ENCODE data around the gene IL12RB2. TPM values are rescaled to one million over a fixed set of nuclear protein-coding genes. Genes with fewer than 3 reads are reported as not detected.

IL12RB2 gene
- total and polyA plus RNA-seq, 2 donors from 2014 or later, result 0.26 to 1.5 TPM

GRCh38 chr1:67350783-67351182 lies 43.1 kb downstream of the IL12RB2 start:
- no peaks in the 10 kb centered on the region for H3K36me3 ChIP-seq (ENCODE audit: control insufficient read depth in 2 of 3, insufficient read depth in 3 of 3, low read length in 3 of 3)

GRCh38 chr1:67352211-67352610 lies 44.5 kb downstream of the IL12RB2 start:
- Histone ChIP-seq H3K4me1 (ENCODE audit: control insufficient read depth in 2 of 3, insufficient read depth in 2 of 3, low read depth in 1 of 3, low read length in 3 of 3) (no peaks in the 10 kb centered on the region), H3K36me3 (ENCODE audit: control insufficient read depth in 2 of 3, insufficient read depth in 3 of 3, low read length in 3 of 3) (no peaks in the 10 kb centered on the region), H3K9ac (ENCODE audit: low read length in 3 of 3) (no peak overlapping the region), H3K9me3 (ENCODE audit: control insufficient read depth in 2 of 3, insufficient read depth in 1 of 3, low read length in 3 of 3) (no peaks in the 10 kb centered on the region), H3K4me3 (ENCODE audit: low read length in 3 of 3) (no peak overlapping the region), H3K27ac (ENCODE audit: low read depth in 2 of 2, low read length in 2 of 2) (no peak overlapping the region), H3K27me3 (ENCODE audit: control insufficient read depth, insufficient read depth, low read length) (no peaks in the 10 kb centered on the region)
- FAIRE-seq, result no peak
- DNase-seq, result no peak
- no peak for TF ChIP-seq CTCF (IDR thresholded peaks at IDR 0.05; ENCODE audit: borderline replicate concordance, extremely low read depth, insufficient read depth)
- intact Hi-C loops (cut with DNase I), result no loop called here

More at GRCh38 chr1:67350783-67351182, 43.1 kb downstream of the IL12RB2 start:
- Histone ChIP-seq H3K27me3 (ENCODE audit: control insufficient read depth, insufficient read depth, low read length) (no peaks in the 10 kb centered on the region), H3K4me1 (ENCODE audit: control insufficient read depth in 2 of 3, insufficient read depth in 2 of 3, low read depth in 1 of 3, low read length in 3 of 3) (no peaks in the 10 kb centered on the region), H3K4me3 (ENCODE audit: low read length in 3 of 3) (no peak overlapping the region), H3K9me3 (ENCODE audit: control insufficient read depth in 2 of 3, insufficient read depth in 1 of 3, low read length in 3 of 3) (no peaks in the 10 kb centered on the region), H3K27ac (ENCODE audit: low read depth in 2 of 2, low read length in 2 of 2) (no peak overlapping the region), H3K9ac (ENCODE audit: low read length in 3 of 3) (no peak overlapping the region)
- TF ChIP-seq CTCF (IDR thresholded peaks at IDR 0.05; ENCODE audit: borderline replicate concordance, extremely low read depth, insufficient read depth), result no peak
- FAIRE-seq, result no peak
- DNase-seq, result no peak
- intact Hi-C loops (cut with DNase I), result no loop called here

- no peak for DNase-seq
- Histone ChIP-seq H3K9me3 (ENCODE audit: control insufficient read depth in 2 of 3, insufficient read depth in 1 of 3, low read length in 3 of 3) (no peaks in the 10 kb centered on the region), H3K27ac (ENCODE audit: low read depth in 2 of 2, low read length in 2 of 2) (no peak overlapping the region), H3K4me1 (ENCODE audit: control insufficient read depth in 2 of 3, insufficient read depth in 2 of 3, low read depth in 1 of 3, low read length in 3 of 3) (no peaks in the 10 kb centered on the region), H3K4me3 (ENCODE audit: low read length in 3 of 3) (no peak overlapping the region), H3K36me3 (ENCODE audit: control insufficient read depth in 2 of 3, insufficient read depth in 3 of 3, low read length in 3 of 3) (no peaks in the 10 kb centered on the region), H3K27me3 (ENCODE audit: control insufficient read depth, insufficient read depth, low read length) (no peaks in the 10 kb centered on the region), H3K9ac (ENCODE audit: low read length in 3 of 3) (no peak overlapping the region)
- no peak for TF ChIP-seq CTCF (IDR thresholded peaks at IDR 0.05; ENCODE audit: borderline replicate concordance, extremely low read depth, insufficient read depth)
- intact Hi-C loops (cut with DNase I), result no loop called here
- FAIRE-seq, result no peak
Measured at GRCh38 chr1:67355745-67356424, 48.2 kb downstream of the IL12RB2 start.

GRCh38 chr1:67359592-67359991 lies 51.9 kb downstream of the IL12RB2 start:
- Histone ChIP-seq H3K36me3 (ENCODE audit: control insufficient read depth in 2 of 3, insufficient read depth in 3 of 3, low read length in 3 of 3) (no peaks in the 10 kb centered on the region), H3K27ac (ENCODE audit: low read depth in 2 of 2, low read length in 2 of 2) (no peak overlapping the region), H3K4me1 (ENCODE audit: control insufficient read depth in 2 of 3, insufficient read depth in 2 of 3, low read depth in 1 of 3, low read length in 3 of 3) (no peaks in the 10 kb centered on the region), H3K27me3 (ENCODE audit: control insufficient read depth, insufficient read depth, low read length) (no peaks in the 10 kb centered on the region), H3K9ac (ENCODE audit: low read length in 3 of 3) (no peak overlapping the region), H3K4me3 (ENCODE audit: low read length in 3 of 3) (no peak overlapping the region), H3K9me3 (ENCODE audit: control insufficient read depth in 2 of 3, insufficient read depth in 1 of 3, low read length in 3 of 3) (no peaks in the 10 kb centered on the region)
- intact Hi-C loops (cut with DNase I), result no loop called here
- TF ChIP-seq CTCF (IDR thresholded peaks at IDR 0.05; ENCODE audit: borderline replicate concordance, extremely low read depth, insufficient read depth), result no peak
- no peak for FAIRE-seq
- DNase-seq, result no peak

Measured in kidney (tissue), 14 donors.